Astrocyte of the spinal cord (primary cell): ENCODE results near the gene MED8.
A peak's percentile ranks its signal among the peaks of the same experiment; 100 is the strongest.

ENCODE experiments used
- DNase-seq: peaks from one replicate; pipeline ENCODE4 v3.0.0; 2011; ENCODE audit warnings: low read depth, low spot score
- H3K4me3 ChIP-seq: 2 replicates; pipeline ENCODE4 v1.5.1; 2011; ENCODE audit warnings: low read depth, mild to moderate bottlenecking, low read length, moderate library complexity
- in situ Hi-C: cut with HindIII; loops from 2 replicates; pipeline ENCODE4 v1.10.0; 2017; ENCODE audit warnings: low sequenced_read_pairs
- TF ChIP-seq, protein P1 (sequence below): IDR thresholded peaks from 2 replicates; pipeline ENCODE4 v1.5.1; 2012; ENCODE audit warnings: low read depth, mild to moderate bottlenecking, low read length, inconsistent platforms

MED8 gene

GRCh38 chr1:43398227-43398626 lies 8.6 kb upstream of the MED8 start:
- DNase-seq: no peak
- no peak overlapping the region for H3K4me3 ChIP-seq
- in situ Hi-C loops: no loop called here
- TF ChIP-seq, protein P1, sequence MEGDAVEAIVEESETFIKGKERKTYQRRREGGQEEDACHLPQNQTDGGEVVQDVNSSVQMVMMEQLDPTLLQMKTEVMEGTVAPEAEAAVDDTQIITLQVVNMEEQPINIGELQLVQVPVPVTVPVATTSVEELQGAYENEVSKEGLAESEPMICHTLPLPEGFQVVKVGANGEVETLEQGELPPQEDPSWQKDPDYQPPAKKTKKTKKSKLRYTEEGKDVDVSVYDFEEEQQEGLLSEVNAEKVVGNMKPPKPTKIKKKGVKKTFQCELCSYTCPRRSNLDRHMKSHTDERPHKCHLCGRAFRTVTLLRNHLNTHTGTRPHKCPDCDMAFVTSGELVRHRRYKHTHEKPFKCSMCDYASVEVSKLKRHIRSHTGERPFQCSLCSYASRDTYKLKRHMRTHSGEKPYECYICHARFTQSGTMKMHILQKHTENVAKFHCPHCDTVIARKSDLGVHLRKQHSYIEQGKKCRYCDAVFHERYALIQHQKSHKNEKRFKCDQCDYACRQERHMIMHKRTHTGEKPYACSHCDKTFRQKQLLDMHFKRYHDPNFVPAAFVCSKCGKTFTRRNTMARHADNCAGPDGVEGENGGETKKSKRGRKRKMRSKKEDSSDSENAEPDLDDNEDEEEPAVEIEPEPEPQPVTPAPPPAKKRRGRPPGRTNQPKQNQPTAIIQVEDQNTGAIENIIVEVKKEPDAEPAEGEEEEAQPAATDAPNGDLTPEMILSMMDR: no peak

DNA sequence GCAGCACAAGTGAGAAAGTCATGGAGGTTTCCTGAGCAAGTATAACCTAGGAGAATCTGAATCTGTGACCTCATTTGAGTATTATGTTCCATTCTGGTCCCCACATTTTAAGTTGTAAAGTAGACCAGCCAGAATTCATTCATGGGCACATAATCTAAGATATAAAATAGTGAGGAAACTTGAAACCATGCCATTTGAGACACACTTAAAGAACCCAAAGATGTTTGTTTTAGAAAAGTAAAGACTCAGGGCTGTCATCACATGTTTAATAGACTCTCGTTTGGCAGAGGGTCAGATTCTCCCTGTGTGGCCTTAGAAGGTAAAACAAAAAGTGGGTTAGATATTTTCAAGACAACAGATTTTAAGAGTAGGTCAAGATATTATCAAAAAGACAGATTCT lies 6.5 kb upstream of the MED8 start:
- H3K4me3 ChIP-seq: no peak overlapping the region
- TF ChIP-seq, protein P1: no peak
- DNase-seq: no peak
- in situ Hi-C loops: no loop called here

GRCh38 chr1:43395523-43395922 lies 5.9 kb upstream of the MED8 start:
- H3K4me3 ChIP-seq: no peak overlapping the region
- in situ Hi-C loops: no loop called here
- TF ChIP-seq, protein P1: no peak
- DNase-seq: no peak

DNA sequence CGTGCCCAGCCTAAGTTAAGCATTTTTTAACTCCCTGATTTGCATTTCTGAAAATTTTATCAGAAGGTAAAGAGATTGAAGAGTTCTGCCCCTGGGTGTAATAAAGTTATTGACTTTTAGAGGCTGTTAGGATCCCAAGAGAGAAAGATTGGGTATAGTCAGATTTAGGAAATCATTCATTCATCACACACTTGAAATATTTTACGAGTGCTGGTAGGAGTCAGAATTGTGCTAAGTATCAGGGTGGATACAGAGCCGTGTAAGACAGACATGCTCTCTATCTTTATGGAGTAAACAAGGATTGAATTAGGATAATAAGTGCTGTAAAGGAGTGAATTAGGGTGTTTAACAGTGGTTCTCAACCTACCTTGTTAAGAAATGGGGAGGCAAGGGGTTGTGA lies 3.1 kb upstream of the MED8 start:
- in situ Hi-C loops: no loop called here
- H3K4me3 ChIP-seq: no peak overlapping the region
- TF ChIP-seq, protein P1: no peak
- DNase-seq: no peak

DNA sequence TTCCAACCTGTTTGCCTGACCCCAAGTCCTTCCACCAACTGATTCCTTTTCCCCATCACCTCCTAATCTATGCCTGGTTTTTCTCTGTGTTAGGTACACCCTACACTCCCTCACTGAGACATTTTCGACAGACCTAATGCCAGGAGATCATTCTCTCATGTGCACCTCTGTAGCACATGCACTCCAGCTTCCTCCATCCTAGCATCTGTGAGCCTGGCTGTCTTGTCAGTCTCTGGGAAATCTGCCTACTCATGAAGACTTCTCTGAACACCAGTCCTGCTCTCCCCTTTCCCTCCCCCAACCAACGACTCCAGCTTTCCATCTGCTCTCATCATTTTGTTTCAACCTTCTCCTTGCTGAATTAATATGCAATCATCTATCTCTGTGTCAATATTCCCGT lies 987 bp downstream of the MED8 start:
- in situ Hi-C loops: no loop called here
- TF ChIP-seq, protein P1: no peak
- DNase-seq: no peak
- peak overlapping the region; percentile 91 for H3K4me3 ChIP-seq

- TF ChIP-seq, protein P1: no peak
- DNase-seq: no peak
- no peak overlapping the region for H3K4me3 ChIP-seq
- in situ Hi-C loops: no loop called here
These were observed 1.5 kb downstream of the MED8 start for GRCh38 chr1:43387976-43388599.
